ENCODE measurements around the gene CIB4.

CIB4 gene

DNA sequence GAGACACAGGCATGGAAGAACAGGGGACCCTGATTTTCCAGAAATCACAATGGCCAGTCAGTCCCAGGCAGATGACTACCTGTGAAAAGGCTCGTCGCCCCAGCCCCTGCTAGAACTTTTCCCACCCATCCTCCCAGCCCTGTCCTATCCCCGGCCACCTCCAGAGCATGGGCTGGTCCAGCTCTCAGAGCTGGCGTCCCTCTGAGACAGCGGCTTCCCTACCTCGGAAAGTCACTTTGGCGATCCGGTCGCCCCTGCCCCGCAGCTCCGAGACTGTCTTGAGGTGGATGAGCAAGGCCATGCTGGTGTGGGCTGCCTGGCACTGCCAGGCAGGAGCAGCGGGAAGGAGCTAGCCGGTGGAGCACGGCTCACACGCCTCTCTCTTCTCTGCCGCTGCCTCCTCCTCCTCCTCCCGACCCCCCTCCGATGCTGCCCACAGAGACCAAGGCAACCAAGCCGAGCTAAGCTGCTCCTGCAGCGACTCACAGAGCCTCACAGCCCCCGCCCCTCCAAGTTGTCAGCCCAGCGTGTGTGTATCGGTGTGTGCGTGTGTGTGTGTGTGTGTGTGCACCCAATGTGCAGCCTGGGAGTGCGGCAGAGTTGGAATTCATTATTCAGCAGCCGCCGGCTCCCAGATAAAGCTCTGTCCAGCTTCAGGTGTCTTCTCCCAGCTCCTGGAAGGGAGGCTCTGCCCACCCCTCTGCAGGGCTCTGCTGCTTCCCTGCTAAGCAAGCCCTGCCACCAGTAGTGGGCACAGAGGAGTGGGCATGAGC, 82.7 kb downstream of the CIB4 start:
- TF ChIP-seq, protein P1, sequence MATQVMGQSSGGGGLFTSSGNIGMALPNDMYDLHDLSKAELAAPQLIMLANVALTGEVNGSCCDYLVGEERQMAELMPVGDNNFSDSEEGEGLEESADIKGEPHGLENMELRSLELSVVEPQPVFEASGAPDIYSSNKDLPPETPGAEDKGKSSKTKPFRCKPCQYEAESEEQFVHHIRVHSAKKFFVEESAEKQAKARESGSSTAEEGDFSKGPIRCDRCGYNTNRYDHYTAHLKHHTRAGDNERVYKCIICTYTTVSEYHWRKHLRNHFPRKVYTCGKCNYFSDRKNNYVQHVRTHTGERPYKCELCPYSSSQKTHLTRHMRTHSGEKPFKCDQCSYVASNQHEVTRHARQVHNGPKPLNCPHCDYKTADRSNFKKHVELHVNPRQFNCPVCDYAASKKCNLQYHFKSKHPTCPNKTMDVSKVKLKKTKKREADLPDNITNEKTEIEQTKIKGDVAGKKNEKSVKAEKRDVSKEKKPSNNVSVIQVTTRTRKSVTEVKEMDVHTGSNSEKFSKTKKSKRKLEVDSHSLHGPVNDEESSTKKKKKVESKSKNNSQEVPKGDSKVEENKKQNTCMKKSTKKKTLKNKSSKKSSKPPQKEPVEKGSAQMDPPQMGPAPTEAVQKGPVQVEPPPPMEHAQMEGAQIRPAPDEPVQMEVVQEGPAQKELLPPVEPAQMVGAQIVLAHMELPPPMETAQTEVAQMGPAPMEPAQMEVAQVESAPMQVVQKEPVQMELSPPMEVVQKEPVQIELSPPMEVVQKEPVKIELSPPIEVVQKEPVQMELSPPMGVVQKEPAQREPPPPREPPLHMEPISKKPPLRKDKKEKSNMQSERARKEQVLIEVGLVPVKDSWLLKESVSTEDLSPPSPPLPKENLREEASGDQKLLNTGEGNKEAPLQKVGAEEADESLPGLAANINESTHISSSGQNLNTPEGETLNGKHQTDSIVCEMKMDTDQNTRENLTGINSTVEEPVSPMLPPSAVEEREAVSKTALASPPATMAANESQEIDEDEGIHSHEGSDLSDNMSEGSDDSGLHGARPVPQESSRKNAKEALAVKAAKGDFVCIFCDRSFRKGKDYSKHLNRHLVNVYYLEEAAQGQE (IDR thresholded peaks at IDR 0.05; ENCODE audit: low read depth) = 0 out of 2 replicates have a peak, but pooled peaks have one; percentile 24
- TF ChIP-seq YY1 (IDR thresholded peaks at IDR 0.05; ENCODE audit: low read depth) (no peak), FOXM1 (IDR thresholded peaks at IDR 0.05; ENCODE audit: borderline replicate concordance, low read depth) (no peak), EGR1 (IDR thresholded peaks at IDR 0.05) (no peak)
- TF ChIP-seq, protein P2, sequence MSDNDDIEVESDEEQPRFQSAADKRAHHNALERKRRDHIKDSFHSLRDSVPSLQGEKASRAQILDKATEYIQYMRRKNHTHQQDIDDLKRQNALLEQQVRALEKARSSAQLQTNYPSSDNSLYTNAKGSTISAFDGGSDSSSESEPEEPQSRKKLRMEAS (IDR thresholded peaks at IDR 0.05) = no peak

DNA sequence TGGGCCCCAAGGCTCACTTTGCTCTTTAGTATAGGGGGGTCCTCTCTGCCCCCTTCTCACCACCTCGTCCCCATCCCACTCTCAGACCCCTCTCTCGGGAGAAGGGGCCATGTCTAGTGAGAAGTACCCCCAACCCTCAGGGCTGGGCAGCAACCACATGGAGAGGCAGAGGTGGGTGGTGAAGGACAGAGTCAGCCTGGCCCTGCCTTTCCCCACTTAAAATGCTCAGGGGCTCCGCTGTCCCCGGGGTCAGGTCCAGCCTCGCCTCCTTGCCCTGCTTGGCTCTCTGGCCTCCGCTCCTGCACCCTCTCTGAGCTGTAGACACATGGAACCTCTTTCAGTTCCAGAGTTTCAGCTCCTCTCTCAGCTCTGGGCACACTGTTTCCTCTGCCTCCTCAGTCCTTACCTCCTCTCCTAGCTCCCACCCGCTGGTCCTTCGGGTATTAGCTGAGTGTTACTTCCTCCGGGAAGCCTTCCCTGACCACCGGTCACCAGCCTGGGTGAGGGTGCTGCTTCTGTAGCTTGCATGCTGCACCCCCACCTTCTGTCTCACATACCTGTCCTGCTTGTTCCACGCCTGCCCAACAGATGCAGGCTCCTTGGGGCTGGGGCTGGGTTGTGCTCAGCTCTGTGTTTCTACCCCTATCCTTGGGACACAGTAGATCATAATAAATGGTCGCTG, 83.8 kb downstream of the CIB4 start:
- no peak for TF ChIP-seq TAF1 (IDR thresholded peaks at IDR 0.05; ENCODE audit: low read depth)
- TF ChIP-seq TEAD4 (IDR thresholded peaks at IDR 0.05) = no peak
- no peak for TF ChIP-seq NFIC (IDR thresholded peaks at IDR 0.05)
- no peak for TF ChIP-seq TCF12 (IDR thresholded peaks at IDR 0.05; ENCODE audit: low read depth)

DNA sequence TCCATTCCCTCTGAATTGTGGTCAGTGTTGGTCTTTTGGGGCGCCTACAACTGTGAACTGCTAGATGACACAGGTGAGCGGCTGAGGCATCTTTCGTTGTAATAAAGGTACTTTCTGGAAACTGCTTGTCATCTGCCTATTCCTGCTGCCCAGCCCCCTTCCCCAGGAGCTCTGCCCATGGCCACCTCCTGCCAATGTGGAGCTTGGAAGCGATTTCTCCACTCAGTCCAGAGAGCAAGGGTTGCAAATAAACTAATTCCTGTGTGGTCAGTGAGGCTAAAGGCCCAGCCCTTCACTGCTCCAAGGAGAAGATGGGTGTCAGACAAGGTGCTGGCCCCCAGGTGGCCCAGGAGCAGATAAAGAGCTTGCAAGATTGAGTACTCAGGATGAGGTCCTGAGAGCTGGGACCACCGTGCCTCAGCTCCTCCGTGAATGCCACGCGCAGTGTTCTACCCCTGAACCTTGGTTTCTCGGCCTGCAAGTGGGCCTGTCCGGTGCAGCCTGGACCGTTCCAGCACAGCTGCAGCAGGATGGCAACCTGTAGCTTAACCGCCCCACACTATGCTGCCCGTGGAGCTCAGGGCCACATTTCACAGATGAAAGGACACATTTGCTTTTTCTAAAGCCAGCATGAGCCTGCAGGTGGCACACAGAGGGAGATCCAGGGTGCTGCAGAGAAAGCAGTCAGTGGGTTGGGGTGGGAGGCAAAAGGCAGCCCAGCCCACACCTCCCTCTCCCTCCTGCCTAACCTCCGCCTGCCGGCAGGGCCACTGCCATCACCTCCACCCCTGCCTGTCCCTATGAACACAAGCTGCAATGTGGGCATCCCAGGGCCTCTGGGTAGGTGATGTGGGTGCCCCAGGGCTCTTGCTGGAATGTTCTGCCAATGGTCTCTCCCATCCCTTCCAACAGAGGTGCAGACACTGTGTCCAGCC, 84.6 kb downstream of the CIB4 start:
- TF ChIP-seq YY1 (IDR thresholded peaks at IDR 0.05; ENCODE audit: low read depth) (no peak), NFIC (IDR thresholded peaks at IDR 0.05) (no peak), EP300 (IDR thresholded peaks at IDR 0.05; ENCODE audit: borderline replicate concordance) (no peak), TEAD4 (IDR thresholded peaks at IDR 0.05) (no peak), RAD21 (IDR thresholded peaks at IDR 0.05; ENCODE audit: low read depth) (no peak), ZBTB7A (IDR thresholded peaks at IDR 0.05; ENCODE audit: low read depth) (no peak)
- TF ChIP-seq, protein P3, sequence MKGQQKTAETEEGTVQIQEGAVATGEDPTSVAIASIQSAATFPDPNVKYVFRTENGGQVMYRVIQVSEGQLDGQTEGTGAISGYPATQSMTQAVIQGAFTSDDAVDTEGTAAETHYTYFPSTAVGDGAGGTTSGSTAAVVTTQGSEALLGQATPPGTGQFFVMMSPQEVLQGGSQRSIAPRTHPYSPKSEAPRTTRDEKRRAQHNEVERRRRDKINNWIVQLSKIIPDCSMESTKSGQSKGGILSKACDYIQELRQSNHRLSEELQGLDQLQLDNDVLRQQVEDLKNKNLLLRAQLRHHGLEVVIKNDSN (IDR thresholded peaks at IDR 0.05) = no peak
- TF ChIP-seq, protein P2 (IDR thresholded peaks at IDR 0.05) = no peak
- TF ChIP-seq, protein P1 (IDR thresholded peaks at IDR 0.05; ENCODE audit: low read depth) = no peak

DNA sequence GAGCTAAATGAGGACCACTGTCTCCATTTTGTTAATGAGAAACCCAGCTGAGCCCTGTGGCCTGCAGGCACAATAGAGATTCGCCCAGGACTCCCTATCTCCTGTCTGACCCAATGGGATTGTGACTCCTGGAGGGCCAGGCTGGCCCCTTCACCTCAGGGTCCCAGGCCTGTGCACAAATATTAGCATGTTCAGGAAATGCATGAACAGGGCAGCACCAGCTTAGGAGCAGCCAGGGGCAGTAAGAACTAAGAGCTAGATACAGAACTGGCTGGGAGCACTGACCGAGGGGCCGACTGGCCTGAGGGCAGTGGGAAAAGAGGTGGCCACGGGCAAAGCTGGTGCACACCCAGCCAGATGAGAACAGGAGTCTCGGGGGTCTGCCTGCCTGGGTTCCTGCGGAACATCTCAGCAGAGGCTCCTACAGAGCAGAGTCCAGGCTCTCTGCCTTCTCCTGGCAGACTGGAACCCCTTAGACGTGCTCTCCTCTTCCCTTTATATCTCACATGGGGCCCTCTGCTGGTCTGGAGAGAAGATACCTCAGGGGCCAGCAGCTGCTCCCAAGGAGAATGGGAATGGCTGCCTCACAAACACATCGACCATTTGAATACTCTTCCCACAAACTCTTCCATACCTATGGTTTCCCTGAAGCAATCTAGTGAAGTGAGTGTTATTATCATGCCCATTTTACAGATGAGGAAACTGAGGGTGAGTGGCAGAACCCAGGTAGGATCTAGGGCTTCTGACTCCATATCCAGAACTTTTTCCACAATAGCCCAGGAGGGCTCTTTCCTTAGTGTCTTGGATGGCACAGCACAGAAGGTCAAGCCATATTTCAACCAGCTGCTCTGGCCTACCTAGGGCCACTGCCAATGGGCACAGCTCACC, 85.7 kb downstream of the CIB4 start:
- TF ChIP-seq RAD21 (IDR thresholded peaks at IDR 0.05; ENCODE audit: low read depth) (peak; percentile 31; the same call in 1 of the 2 replicates), CEBPB (IDR thresholded peaks at IDR 0.05) (no peak)

DNA sequence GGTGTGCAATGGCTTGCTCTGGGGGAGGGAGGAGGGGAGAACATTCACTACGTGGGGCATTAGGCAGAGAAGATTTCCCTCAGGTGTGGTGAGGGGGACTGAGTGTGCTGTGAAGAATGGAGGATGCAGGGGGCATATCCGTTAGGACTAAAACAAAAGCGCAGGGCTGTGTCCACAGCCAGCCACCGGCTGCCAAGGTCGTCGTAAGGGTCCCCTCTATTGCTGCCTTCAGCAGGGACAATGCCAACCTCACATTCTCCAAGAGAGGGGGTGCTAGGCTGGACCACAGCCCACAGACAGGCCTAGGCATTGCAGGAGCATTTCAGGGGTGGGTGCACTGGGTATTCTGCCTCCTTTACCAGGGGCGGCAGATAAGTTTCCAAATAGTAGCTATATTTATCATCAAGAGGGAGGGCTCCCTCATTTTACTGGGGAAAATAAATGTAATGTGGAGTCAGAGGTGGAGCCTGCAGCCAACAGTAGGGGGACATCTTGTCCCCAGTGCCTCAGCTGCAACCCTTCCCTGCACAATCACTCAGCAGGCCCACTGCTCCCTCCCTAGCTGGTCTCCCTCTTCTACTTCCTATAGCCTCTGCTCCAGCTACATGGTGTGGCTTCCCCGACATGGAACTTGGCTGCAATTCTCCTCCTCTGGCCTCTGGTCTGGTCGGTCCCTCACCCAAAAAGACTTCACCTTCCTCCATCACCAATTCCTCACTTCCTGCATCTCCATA, 88.4 kb downstream of the CIB4 start:
- TF ChIP-seq, protein P1 (IDR thresholded peaks at IDR 0.05; ENCODE audit: low read depth) = no peak
- TF ChIP-seq CEBPB (IDR thresholded peaks at IDR 0.05) (no peak), RAD21 (IDR thresholded peaks at IDR 0.05; ENCODE audit: low read depth) (no peak), TEAD4 (IDR thresholded peaks at IDR 0.05) (no peak), TCF12 (IDR thresholded peaks at IDR 0.05; ENCODE audit: low read depth) (no peak), ZBTB7A (IDR thresholded peaks at IDR 0.05; ENCODE audit: low read depth) (no peak)
- TF ChIP-seq, protein P2 (IDR thresholded peaks at IDR 0.05) = no peak
